H1 (cell line): ENCODE measurements around the gene TSSC4. TPM values are rescaled to one million over a fixed set of nuclear protein-coding genes. Genes with fewer than 3 reads are reported as not detected.

ENCODE experiments used
- KDM4A ChIP-seq: IDR thresholded peaks from one replicate; pipeline ENCODE4 v1.7.1; 2012; ENCODE audit warnings: low read depth, mild to moderate bottlenecking, moderate library complexity, low read length, inconsistent platforms; ENCODE audit not compliant: severe bottlenecking
- polyA plus RNA-seq, 7 experiments: library from polyadenylated mRNA; depleted of rRNA in 3 of 7; stranded (reverse) in 5 of 7; unstranded in 2 of 7; fragments of >200 nt in 5 of 7; fragments of 200-250 nt in 2 of 7; gene quantifications; 1 replicate in 5 of 7; 2 replicates in 1 of 7; 4 replicates in 1 of 7; pipeline versions ENCODE4 v1.2.1 to v1.2.3, GENCODE V29; 2011 to 2013; ENCODE audit warnings: missing spikeins in 2 of 7, mixed read lengths in 2 of 7
- total RNA-seq: library from RNA; stranded (reverse); fragmentation: NEBNext Ultra II Directional; extraction: Animal tissue kit (Norgen Biotek cat#: 25700); gene quantifications from 2 replicates; pipeline ENCODE4 v1.2.1, GENCODE V29; 2021

The TSSC4 gene
- total and polyA plus RNA-seq, 2 of the 8 experiments (the other 6 are each of a cell fraction or from before 2014, with no cell fraction given): 34.0 to 39.3 TPM

GRCh38 chr11:2439820-2440219, 39.3 kb downstream of the TSSC4 start (continued):
- no peak for TF ChIP-seq KDM4A
